ENCODE data around the gene MALAT1. TPM values are rescaled to one million over a fixed set of nuclear protein-coding genes. Genes with fewer than 3 reads are reported as not detected.

Gene MALAT1
- total RNA-seq, 4 donors from 2014 or later = 16,732 to 21,734 (median 18,618) TPM

DNA sequence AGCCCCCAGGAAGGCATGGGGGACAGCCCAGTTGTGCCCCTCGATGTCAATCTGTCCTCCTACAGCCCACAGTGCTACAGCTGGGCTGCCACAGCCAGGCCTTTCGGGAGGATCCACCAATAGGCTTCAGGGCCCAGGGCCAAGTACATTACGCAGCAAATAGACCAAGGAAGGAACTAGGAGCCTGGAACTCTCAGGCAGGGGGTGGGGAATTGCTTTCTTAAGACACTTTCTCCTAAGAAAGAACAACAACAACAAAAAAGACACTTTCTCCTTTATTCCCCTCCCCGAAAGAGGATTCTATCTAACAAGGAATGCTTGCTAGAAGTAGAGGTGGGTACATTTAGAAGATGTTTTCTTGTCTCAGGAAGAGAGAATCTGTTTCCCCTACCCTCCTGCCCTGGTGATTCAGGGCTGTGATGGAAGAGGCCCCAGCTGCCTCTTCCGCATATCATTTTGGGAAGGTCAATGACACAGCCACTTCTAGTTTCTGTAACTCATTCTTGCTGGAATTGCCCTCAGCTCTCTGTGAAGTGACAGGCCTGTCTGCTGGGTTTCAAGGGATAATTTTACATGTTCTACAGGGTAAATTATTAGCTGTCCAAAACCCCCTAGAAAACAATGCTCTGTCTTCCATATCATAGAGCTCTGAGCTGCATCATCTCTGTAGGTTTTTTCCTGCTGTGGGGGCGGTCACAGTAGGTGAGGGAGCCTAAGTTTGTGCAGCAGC is 6.0 kb upstream of the MALAT1 start:
- TF ChIP-seq CTCF (IDR thresholded peaks at IDR 0.05; ENCODE audit: low read depth) = no peak

GRCh38 chr11:65493367-65494176 is 5.3 kb upstream of the MALAT1 start:
- TF ChIP-seq CTCF (IDR thresholded peaks at IDR 0.05; ENCODE audit: low read depth) = no peak

- TF ChIP-seq CTCF (IDR thresholded peaks at IDR 0.05; ENCODE audit: low read depth) = no peak
Observed at GRCh38 chr11:65496304-65497140, 2.3 kb upstream of the MALAT1 start.

DNA sequence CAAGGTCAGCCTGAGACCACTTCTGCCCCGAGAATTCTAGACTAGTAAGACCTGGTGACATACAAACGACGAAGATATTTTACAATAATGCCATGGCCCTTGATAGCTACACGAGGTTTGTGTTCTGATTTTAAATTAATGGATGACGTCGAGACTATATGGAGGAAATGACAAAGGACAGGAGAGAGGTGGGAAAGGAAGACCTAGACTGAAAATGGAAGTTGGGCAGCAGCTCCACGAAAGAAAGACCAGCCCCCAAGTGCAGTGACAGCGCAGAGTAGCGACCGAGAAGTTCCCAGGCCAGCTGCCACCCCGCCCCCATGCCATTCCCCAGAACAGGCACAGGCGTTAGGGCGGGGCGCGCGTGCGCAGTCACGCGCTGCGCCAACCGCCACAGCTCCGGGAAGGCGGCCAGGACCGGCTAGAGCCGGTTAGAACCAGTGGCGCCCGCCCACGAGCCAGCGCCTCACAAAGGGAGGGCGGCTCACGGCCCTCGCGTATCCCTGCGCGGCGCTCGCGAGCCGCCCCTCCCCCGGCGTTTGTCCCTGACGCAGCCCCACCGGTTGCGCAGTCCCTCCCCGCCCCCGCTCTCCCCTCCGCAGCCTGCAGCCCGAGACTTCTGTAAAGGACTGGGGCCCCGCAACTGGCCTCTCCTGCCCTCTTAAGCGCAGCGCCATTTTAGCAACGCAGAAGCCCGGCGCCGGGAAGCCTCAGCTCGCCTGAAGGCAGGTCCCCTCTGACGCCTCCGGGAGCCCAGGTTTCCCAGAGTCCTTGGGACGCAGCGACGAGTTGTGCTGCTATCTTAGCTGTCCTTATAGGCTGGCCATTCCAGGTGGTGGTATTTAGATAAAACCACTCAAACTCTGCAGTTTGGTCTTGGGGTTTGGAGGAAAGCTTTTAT is 1.5 kb upstream of the MALAT1 start:
- TF ChIP-seq CTCF (IDR thresholded peaks at IDR 0.05; ENCODE audit: low read depth) = no peak

- TF ChIP-seq CTCF (IDR thresholded peaks at IDR 0.05; ENCODE audit: low read depth) = no peak
Observed at GRCh38 chr11:65498042-65498726, 661 bp upstream of the MALAT1 start.

- TF ChIP-seq CTCF (IDR thresholded peaks at IDR 0.05; ENCODE audit: low read depth) = no peak
Observed at GRCh38 chr11:65498727-65498976, 193 bp upstream of the MALAT1 start.

Data from subcutaneous adipose tissue (tissue), 4 donors.